ENCODE data around the gene BCL2L1.
"Not testable (repeated sequence)": the region's sequence is repeated elsewhere in the genome, so short reads cannot be mapped to it uniquely, and the experiment has no call there.

The BCL2L1 gene

GRCh38 chr20:31642837-31643236 lies 79.8 kb downstream of the BCL2L1 start:
- DNase-seq, result no peak

DNA sequence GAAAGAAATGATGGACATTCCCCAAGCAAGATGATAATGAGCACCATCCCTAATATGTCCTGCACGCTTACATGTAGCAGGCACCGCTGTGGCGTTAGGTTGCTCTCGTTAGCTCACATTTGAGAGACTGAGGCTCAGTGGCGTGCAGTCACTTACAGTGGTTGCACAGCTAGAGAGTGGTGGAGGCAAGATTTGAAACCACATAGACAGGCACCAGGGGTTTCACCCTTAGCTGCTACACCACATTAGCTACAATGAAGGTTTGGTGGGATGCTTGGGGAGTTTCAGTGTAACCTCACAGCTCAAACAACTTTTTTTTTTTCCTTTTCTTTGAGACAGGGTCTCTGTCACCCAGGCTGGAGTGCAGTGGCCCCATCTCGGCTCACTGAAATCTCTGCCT lies 81.3 kb downstream of the BCL2L1 start:
- DNase-seq, result no peak

- no peak for DNase-seq
Measured at GRCh38 chr20:31640259-31640658, 82.4 kb downstream of the BCL2L1 start.

DNA sequence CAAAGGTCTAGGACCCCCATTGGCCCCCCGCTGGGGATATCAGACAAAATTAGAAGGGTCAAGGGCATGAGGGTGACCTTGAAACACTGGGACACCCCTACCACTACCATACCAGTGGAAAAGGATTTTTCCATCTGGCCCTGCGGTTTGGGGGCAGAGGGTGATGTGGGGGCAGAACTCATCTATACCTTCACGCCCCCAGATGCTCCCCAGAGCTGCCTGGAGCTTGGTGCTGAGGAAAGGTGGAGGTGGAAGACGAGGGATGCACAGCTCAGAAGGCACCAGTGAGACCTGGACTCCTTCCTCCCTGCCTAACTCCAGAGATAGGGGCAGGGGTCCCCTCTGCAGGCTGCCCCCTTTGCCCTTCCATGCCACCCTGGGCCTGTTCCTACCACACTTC lies 83.9 kb downstream of the BCL2L1 start:
- no peak for DNase-seq

DNA sequence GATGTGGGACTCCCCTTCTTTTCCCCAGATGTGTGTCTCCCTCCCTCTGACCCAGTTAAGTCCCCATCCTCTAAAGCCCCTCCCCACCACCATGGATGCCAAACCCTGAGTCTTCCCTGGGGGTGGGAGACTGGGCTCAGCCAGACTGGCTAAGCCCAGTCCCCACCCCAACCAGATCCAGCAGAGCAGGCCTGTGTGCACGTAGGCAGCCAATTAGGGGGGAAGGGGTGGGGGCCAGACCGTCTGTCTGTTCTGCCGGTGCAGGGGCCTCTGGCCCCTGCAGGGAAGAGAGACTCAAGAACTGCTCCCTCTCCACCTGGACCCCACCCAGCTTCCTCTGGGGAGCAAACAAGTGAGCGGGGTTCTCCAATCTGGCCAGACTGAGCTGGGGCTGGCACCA lies 84.4 kb downstream of the BCL2L1 start:
- DNase-seq, result no peak

GRCh38 chr20:31637660-31638059 lies 85.0 kb downstream of the BCL2L1 start, which contains the start of gene COX4I2:
TSS of gene COX4I2 (plus strand) at chr20:31637912. CDS start at chr20:31639018, 1,106 bp downstream.
- DNase-seq, result no peak

- DNase-seq, result no peak
Measured at GRCh38 chr20:31633339-31633914, 89.2 kb downstream of the BCL2L1 start.

DNA sequence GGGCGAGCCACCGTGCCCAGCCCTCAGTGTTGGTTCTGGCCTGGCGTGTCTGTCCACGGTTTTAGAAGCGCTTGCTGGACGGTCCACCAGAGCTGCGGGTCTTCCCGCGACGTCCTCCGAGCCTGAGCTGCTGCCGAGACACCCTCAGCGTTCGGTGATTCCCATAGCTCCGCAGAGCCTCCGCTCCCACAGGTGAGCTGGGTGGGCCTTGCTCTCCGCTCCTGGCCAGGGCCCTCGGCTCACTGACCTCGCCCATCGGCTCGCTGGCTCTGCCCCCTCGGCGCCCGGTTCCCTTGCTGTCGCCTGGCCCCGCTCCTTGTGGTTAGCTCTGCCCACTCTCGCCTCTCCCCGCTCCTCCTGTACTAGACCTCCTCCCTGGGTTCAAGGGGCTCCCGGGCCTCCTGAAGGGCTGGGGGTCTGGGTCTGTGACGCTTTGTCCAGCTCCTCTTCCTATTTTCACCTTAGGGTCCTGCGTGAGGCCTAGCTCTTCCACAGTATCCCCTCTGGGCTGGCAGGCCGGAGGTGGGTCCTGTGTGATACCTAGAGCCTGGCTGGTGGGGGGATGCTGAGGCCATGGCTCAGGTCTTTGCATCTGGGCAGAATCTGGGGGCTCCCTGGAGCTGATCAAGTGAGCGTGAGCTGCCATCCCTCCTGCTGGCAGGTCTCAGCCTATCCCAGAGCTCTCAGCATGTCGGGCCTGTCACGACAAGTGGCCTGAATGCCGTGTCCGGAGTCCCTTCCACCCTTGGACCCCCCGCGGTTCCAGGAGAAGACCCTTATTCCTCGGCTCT lies 89.9 kb downstream of the BCL2L1 start:
- DNase-seq, result no peak

DNA sequence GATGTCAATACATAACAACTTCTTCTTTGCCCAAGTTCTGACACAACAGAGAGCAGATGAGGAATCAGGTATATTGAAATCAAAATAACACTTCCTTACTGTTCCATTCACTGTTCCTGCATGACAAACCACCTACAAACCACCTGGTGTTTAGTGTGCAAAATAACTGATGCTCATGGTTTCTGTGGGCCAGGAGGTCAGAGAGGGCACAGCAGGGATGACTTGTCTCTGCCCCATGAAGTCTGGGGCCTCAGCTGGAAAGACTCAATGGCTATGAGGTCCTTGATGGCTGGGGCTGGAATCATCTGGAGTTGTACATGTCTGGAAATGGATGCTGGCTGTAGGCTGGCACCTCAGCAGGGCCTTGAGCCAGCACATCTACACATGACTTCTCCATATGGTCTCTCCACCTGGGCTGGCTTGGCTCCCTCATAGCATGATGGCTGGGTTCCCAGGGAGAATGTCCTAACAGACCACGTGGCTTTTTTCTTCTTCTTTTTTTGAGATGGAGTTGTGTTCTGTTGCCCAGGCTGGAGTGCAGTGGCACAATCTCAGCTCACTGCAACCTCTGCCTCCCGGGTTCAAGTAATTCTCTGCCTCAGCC lies 92.4 kb downstream of the BCL2L1 start:
- no peak for DNase-seq

- not testable (repeated sequence) for DNase-seq
Measured at GRCh38 chr20:31628057-31628456, 94.6 kb downstream of the BCL2L1 start.

GRCh38 chr20:31626534-31626933 lies 96.1 kb downstream of the BCL2L1 start:
- not testable (repeated sequence) for DNase-seq

DNA sequence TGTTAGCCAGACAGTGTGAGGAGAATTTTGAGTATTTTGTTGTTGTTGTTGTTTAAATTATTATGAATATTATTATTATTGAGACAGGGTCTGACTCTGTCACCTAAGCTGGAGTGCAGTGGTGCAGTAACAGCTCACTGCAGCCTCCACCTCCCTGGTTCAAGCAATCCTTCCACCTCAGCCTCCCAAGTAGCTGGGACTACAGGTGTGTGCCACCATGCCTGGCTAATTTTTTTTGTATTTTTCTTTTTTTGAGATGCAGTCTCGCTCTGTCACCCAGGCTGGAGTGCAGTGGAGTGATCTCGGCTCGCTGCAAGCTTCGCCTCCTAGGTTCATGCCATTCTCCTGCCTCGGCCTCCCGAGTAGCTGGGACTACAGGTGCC lies 99.6 kb downstream of the BCL2L1 start:
- not testable (repeated sequence) for DNase-seq

DNA sequence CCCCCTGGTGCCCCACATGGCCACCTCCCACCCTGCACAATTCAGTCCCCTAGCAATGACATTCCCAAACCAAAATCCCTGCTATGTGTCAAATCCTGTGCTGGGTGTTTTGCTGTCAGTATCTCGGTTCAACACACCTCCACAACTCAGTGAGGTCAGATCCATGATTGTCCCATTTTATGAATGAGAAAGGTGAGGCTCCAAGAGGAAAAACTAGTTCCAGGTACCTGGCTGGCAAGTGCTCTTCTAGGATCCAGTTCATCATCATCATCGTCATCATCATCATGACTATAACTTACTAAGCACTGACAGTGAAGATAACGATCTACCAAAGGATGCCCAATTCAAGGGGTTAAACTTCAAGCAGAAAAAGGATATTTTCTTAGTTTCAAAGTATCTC lies 102.4 kb downstream of the BCL2L1 start:
- DNase-seq, result no peak

DNA sequence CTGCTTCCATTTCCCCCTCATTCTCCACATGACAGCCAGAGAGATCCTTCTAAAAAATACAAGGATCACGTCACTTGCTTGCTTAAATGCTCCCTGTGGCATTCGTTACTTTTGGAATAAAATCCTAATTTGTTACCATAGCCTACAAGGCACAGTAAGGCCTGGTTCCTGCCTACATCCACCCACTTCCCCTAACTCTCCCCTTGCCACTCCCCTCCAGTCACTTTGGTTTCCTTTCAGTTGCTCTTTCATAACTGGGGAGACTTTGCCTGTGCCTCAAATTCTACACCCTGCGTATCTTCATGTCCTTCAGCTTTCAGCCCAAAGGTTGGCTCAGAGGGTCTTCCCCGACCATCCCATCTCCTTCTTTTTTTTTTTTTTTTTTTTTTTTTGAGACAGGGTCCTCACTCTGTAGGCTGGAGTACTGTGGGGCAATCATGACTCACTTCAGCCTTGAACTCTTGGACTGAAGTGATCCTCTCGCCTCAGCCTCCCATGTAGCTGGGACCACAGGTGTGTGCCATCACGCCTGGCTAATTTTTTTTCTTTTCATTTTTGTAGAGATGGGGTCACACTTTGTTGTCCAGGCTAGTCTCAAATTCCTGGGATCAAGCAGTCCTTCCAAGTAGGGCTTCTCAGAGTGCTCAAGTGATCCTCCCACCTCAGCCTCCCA lies 105.1 kb downstream of the BCL2L1 start:
- DNase-seq, result no peak

GRCh38 chr20:31615416-31615815 lies 107.3 kb downstream of the BCL2L1 start:
- DNase-seq, result no peak
